ENCODE results near the gene BPIFB4.
"Not testable (repeated sequence)": the region's sequence is repeated elsewhere in the genome, so short reads cannot be mapped to it uniquely, and the experiment has no call there.

The BPIFB4 gene

GRCh38 chr20:33079259-33079658, at the start of gene BPIFB4:
TSS of gene BPIFB4 (plus strand) at chr20:33079643. CDS start at chr20:33081527, 1,884 bp downstream.
- DNase-seq = no peak

GRCh38 chr20:33030076-33030475, 49.4 kb upstream of the BPIFB4 start:
- DNase-seq = no peak

- no peak for DNase-seq
Observed at GRCh38 chr20:33030569-33030968, 48.9 kb upstream of the BPIFB4 start.

- DNase-seq = no peak
Observed at GRCh38 chr20:33031531-33031930, 47.9 kb upstream of the BPIFB4 start, which contains the start of gene BPIFB6. TSS of gene BPIFB6 (plus strand) at chr20:33031648. CDS start at chr20:33031648, 0 bp downstream.

- DNase-seq = no peak
Observed at GRCh38 chr20:33032555-33032954, 46.9 kb upstream of the BPIFB4 start.

GRCh38 chr20:33033381-33033780, 46.1 kb upstream of the BPIFB4 start:
- no peak for DNase-seq

GRCh38 chr20:33034115-33034514, 45.3 kb upstream of the BPIFB4 start:
- DNase-seq = no peak

- no peak for DNase-seq
Observed at GRCh38 chr20:33034901-33035492, 44.4 kb upstream of the BPIFB4 start.

GRCh38 chr20:33037456-33037855, 42.0 kb upstream of the BPIFB4 start:
- DNase-seq = no peak

GRCh38 chr20:33038243-33038642, 41.2 kb upstream of the BPIFB4 start:
- DNase-seq = no peak

GRCh38 chr20:33042430-33042829, 37.0 kb upstream of the BPIFB4 start:
- DNase-seq = no peak

GRCh38 chr20:33042983-33043730, 36.3 kb upstream of the BPIFB4 start:
- DNase-seq = no peak

GRCh38 chr20:33043731-33044181, 35.7 kb upstream of the BPIFB4 start:
- no peak for DNase-seq

GRCh38 chr20:33045129-33045721, 34.2 kb upstream of the BPIFB4 start:
- not testable (repeated sequence) for DNase-seq

GRCh38 chr20:33046412-33046811, 33.0 kb upstream of the BPIFB4 start:
- DNase-seq = no peak

- DNase-seq = no peak
Observed at GRCh38 chr20:33051333-33051732, 28.1 kb upstream of the BPIFB4 start.

GRCh38 chr20:33053291-33054106, 25.9 kb upstream of the BPIFB4 start, which contains the start of gene BPIFB3:
TSS of gene BPIFB3 (plus strand) at chr20:33053903. CDS start at chr20:33055436, 1,533 bp downstream.
- no peak for DNase-seq

- no peak for DNase-seq
Observed at GRCh38 chr20:33054381-33054780, 25.1 kb upstream of the BPIFB4 start.

- no peak for DNase-seq
Observed at GRCh38 chr20:33054791-33055190, 24.7 kb upstream of the BPIFB4 start.

GRCh38 chr20:33059136-33059535, 20.3 kb upstream of the BPIFB4 start:
- DNase-seq = no peak

GRCh38 chr20:33059741-33060390, 19.6 kb upstream of the BPIFB4 start:
- DNase-seq = no peak

- DNase-seq = no peak
Observed at GRCh38 chr20:33061658-33062028, 17.8 kb upstream of the BPIFB4 start.
